GM12875 (cell line): ENCODE measurements around the gene OR52B6.

Source experiments
- H3K4me3 ChIP-seq: one replicate; pipeline ENCODE4 v1.5.1; 2011; ENCODE audit warnings: low read depth, low read length, control low read depth
- TF ChIP-seq, protein P1 (sequence below): IDR thresholded peaks from 2 replicates; pipeline ENCODE4 v1.5.1; 2011; ENCODE audit warnings: low read depth, mild to moderate bottlenecking, control low read depth, inconsistent platforms, low read length, moderate library complexity, borderline replicate concordance; ENCODE audit not compliant: insufficient read depth

OR52B6 gene

DNA sequence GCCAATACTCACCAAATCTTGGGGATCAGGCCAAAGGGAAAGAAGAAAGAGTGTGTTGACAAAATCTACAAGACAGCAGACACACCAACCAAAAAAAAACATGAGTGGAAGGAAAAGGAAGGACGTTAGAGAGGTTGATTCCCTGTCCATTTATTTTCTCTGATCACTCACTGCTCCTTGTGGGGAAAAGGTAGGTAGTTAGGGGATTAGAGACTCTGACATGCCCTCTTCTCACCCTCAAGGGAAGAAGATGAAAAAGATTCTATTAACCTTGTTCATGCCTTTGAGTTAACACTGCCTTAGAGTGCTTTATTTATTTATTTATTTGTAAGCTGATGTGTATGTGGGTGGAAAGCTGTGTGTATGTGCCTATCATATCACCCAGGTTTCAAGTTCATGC is 32.2 kb upstream of the OR52B6 start, which contains the start of gene OR52H1:
Gene OR52H1, minus strand, starts transcription at position 101 of the 400 bp plus-strand sequence. CDS start 3,035 bp downstream, outside the sequence.
- TF ChIP-seq, protein P1, sequence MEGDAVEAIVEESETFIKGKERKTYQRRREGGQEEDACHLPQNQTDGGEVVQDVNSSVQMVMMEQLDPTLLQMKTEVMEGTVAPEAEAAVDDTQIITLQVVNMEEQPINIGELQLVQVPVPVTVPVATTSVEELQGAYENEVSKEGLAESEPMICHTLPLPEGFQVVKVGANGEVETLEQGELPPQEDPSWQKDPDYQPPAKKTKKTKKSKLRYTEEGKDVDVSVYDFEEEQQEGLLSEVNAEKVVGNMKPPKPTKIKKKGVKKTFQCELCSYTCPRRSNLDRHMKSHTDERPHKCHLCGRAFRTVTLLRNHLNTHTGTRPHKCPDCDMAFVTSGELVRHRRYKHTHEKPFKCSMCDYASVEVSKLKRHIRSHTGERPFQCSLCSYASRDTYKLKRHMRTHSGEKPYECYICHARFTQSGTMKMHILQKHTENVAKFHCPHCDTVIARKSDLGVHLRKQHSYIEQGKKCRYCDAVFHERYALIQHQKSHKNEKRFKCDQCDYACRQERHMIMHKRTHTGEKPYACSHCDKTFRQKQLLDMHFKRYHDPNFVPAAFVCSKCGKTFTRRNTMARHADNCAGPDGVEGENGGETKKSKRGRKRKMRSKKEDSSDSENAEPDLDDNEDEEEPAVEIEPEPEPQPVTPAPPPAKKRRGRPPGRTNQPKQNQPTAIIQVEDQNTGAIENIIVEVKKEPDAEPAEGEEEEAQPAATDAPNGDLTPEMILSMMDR, result no peak
- H3K4me3 ChIP-seq, result no peak within 1 kb of the TSS

DNA sequence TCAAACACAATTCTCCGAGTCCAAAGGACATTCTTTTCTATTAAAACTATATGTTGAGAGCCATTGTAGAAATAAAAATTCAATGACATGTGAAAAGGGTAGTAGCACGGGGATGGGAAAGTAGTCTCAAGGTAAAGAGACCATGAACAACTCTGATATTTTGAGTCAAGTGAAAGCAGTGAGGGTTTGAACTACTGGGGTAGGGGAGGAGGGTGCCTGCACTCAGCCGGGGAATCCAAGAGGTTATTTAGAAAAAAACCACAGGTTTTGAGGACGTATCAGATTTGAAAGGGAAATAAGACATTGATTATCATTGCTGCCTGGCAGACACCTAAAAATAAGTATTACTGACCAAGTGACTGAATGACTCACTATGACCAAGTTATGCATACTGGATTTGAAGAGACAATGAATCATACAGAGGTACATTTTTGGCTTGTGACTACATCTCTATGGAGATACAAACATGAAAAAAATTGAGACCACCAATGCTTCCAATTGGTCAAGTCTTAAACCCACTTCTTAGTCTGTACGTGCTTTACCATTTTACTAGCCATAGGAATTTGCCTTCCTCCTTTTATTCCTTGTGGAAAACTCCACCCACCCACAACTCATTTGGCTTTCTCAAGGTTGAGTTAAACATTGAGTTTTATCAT is 30.1 kb upstream of the OR52B6 start:
- H3K4me3 ChIP-seq, result no peak overlapping the region
- TF ChIP-seq, protein P1, result no peak

DNA sequence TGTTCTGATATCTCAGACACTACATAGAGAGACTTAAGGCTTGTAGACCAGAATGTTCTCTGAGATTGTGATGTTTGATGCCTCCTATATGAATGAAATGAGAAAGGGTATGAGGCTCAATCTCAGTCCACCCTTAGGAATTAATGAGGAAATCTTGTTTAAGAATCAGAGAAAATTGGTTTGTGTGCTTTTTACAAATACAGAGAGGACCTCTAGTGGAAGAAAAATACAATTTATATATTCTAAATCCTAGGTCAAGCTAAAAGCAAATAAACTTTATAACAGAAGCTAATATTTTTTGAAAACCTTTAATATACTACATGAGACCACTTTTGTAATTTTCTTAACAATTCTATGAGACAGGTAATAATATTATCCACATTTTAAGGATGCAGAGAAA is 27.3 kb upstream of the OR52B6 start:
- TF ChIP-seq, protein P1, result no peak
- no peak overlapping the region for H3K4me3 ChIP-seq

DNA sequence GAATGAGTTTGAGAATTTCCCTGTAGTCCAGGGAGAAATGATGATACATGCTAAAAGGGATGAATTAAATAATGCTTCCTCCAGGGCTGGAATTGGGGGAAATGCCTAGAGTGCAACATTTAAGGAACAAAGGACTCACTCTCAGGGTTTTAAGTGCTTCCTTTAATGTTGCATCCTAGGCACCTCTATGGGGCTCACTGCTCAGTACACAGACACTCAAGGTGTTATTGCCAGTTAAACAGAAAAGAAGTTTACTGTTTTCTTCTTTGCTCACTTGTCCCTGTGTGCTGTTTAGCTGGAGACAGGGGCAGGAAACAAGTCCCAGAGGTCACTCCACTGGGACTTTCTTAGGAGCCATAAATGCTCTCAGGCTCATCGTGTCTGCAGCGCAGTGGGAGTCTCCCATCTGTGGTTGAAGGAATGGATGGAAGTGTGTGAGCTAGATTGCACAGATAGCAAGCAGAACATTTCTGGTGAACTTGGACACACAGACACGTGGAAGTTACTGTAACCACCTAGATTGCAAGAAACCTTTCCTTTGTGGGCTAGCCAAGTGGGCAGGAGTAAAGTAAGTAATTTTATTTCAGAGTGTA is 24.0 kb upstream of the OR52B6 start:
- H3K4me3 ChIP-seq, result no peak overlapping the region
- TF ChIP-seq, protein P1, result no peak

DNA sequence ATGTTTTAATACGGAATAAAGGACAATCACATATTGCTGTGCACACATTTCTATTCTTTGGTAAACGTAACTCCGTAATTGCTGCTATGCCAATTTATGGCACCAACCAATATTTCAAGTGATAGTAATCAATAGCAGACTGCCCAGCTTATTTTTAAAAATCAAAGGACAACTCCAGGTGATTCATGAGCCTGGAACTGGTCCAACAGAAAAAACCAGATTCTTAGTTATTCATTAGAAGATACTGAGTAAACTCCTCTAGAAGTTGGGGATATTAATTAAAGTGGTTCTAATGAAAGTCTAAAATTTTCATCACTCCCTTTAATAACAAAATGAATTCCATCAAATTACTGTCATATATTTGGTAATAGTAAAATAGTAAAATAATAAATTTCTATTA is 22.9 kb upstream of the OR52B6 start:
- TF ChIP-seq, protein P1, result no peak
- H3K4me3 ChIP-seq, result no peak overlapping the region

DNA sequence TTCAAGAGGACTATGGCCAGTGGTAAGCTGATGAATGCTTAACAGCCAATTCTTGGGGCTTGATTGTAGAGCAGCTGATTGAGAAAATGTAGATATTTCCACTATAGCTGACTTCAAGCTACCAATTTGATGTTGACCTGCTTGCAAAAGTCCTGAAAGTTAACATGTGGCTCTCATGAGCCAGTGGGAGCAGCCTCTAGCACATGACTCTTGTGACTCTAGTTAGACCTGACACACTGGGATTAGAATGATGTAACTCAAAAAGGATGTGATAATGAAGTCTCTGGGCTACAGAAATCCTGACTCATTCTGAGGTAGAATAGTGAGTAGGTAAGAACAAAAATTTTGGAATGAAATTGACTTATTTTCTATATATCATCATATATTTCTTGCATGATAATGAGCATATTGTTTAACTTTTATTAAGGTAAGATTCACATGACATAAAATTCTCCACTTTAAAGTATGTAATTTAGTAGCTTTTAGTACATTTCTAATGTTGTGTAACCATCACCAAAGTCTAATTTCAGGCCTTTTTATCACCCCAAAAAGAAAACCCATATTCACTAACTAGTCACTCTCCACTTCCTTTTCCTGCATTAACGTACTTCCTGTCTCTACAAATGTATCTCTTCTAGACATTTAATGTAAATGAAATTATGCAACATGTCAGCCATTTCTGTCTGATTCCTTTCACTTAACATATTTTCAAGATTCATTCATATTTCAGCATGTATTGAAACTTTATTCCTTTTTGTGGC is 16.2 kb upstream of the OR52B6 start:
- H3K4me3 ChIP-seq, result no peak overlapping the region
- TF ChIP-seq, protein P1, result no peak
